Uterus (tissue), 4 donors: ENCODE data around the gene SEL1L3. TPM values are rescaled to one million over a fixed set of nuclear protein-coding genes. Genes with fewer than 3 reads are reported as not detected.

Source experiments
- DNase-seq, 2 donors: peaks; one replicate each; pipeline ENCODE4 v3.0.0-alpha.2; 2019 to 2020
- H3K27ac ChIP-seq, 2 donors: fragments of 200-600 bp; sonication (generic); 1 replicate in 1 of 2; 2 replicates in 1 of 2; pipeline ENCODE4 v1.5.1; 2016 to 2018
- H3K27me3 ChIP-seq, 2 donors: fragments of 200-600 bp; sonication (generic); one replicate each; pipeline ENCODE4 v1.5.1; 2018 to 2019; ENCODE audit warnings: control low read depth in 1 of 2
- H3K36me3 ChIP-seq, 2 donors: fragments of 200-600 bp; sonication (generic); one replicate each; pipeline ENCODE4 v1.5.1; 2019; ENCODE audit warnings: control low read depth in 1 of 2
- H3K4me1 ChIP-seq, 2 donors: fragments of 200-600 bp; sonication (generic); one replicate each; pipeline ENCODE4 v1.5.1; 2018 to 2019; ENCODE audit warnings: control low read depth in 1 of 2
- H3K4me3 ChIP-seq, 2 donors: fragments of 200-600 bp; sonication (generic); 1 replicate in 1 of 2; 2 replicates in 1 of 2; pipeline ENCODE4 v1.5.1; 2018 to 2019; ENCODE audit warnings: mild to moderate bottlenecking in 1 of 2
- H3K9me3 ChIP-seq, 2 donors: fragments of 200-600 bp; sonication (generic); one replicate each; pipeline ENCODE4 v1.5.1; 2019; ENCODE audit warnings: control low read depth in 1 of 2
- POLR2A ChIP-seq, 2 donors: fragments of 450-650 bp; IDR thresholded peaks; one replicate each; pipeline ENCODE4 v1.6.1; 2016; ENCODE audit warnings: antibody characterized with exemption in 2 of 2, mild to moderate bottlenecking in 1 of 2, moderate library complexity in 1 of 2
- intact Hi-C: fragments of 100-400 bp; cut with DNase I; formaldehyde crosslinking; loops from one replicate; pipeline ENCODE4 v1.15.1; 2023; ENCODE audit warnings: low total_unique reads
- total RNA-seq, 4 donors: library from RNA; depleted of rRNA in 3 of 4; stranded (reverse); fragments of >200 nt in 3 of 4; gene quantifications; one replicate each; pipeline versions ENCODE4 v1.1.0 to v1.2.4, GENCODE V29; 2014 to 2023
- TF ChIP-seq, protein P1 (sequence below), 4 experiments: fragments of 200-600 bp in 2 of 4; fragments of 450-650 bp in 2 of 4; sonication (generic) in 2 of 4; IDR thresholded peaks; one replicate each; pipeline ENCODE4 v1.5.1; 2016 to 2019; ENCODE audit warnings: antibody characterized with exemption in 4 of 4, mild to moderate bottlenecking in 2 of 4, moderate library complexity in 1 of 4
- donor health status: DM: yes; HTN: yes; CAD: no.

The SEL1L3 gene
- total RNA-seq, 4 donors from 2014 or later = 4.1 to 46.1 (median 21.2) TPM

DNA sequence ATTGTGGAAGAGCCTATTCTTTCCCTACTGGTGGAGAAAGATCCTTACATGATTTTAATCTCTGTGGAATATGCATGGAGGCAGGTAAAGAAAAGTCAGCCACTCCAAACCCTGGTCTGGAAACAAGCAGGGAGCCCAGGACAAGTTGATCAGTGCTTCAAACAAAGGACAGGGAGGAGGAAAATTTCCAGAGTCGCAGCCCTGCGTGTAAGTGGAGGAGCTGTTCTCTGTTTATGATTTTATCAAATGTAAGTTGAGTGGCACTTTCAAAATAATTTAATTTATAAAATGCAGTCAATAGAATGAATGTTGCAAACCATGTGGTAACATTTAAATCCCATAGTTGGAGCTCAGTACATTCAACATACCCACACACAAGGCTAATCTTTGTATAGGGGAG, 150.2 kb downstream of the SEL1L3 start:
- Histone ChIP-seq H3K27me3 (no peaks in the 10 kb centered on the region), H3K36me3 (no peaks in the 10 kb centered on the region), H3K27ac (no peak overlapping the region), H3K9me3 (no peaks in the 10 kb centered on the region), H3K4me1 (no peaks in the 10 kb centered on the region), H3K4me3 (no peak overlapping the region)
- intact Hi-C loops = no loop called here
- TF ChIP-seq POLR2A (IDR thresholded peaks at IDR 0.05) = no peak
- TF ChIP-seq, protein P1, sequence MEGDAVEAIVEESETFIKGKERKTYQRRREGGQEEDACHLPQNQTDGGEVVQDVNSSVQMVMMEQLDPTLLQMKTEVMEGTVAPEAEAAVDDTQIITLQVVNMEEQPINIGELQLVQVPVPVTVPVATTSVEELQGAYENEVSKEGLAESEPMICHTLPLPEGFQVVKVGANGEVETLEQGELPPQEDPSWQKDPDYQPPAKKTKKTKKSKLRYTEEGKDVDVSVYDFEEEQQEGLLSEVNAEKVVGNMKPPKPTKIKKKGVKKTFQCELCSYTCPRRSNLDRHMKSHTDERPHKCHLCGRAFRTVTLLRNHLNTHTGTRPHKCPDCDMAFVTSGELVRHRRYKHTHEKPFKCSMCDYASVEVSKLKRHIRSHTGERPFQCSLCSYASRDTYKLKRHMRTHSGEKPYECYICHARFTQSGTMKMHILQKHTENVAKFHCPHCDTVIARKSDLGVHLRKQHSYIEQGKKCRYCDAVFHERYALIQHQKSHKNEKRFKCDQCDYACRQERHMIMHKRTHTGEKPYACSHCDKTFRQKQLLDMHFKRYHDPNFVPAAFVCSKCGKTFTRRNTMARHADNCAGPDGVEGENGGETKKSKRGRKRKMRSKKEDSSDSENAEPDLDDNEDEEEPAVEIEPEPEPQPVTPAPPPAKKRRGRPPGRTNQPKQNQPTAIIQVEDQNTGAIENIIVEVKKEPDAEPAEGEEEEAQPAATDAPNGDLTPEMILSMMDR (IDR thresholded peaks at IDR 0.05) = no peak
- no peak for DNase-seq

DNA sequence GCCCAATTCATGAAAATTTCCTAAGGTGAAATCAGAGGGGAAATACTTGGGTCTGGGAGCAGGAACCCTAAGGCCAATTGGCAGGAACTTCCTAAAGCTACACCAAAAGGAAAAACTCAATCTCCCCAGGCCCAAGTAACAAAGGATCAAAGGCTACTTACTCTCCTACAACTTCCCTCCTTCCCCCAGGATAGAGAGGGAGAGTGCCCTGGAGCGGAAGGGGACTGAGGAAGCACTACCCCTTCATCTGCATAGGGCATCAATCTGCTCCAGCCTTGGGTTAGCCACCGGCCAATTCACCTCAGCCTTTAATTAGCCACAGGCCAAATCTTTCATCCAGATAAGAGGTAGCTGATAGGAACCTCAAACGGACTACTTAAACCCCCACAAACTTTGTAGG, 152.2 kb downstream of the SEL1L3 start:
- no peak overlapping the region for H3K27ac ChIP-seq
- intact Hi-C loops = no loop called here
- no peaks in the 10 kb centered on the region for H3K36me3 ChIP-seq
- H3K4me3 ChIP-seq = no peak overlapping the region
- no peak for TF ChIP-seq POLR2A (IDR thresholded peaks at IDR 0.05)
- TF ChIP-seq, protein P1 (IDR thresholded peaks at IDR 0.05) = no peak
- H3K27me3 ChIP-seq = no peaks in the 10 kb centered on the region
- no peaks in the 10 kb centered on the region for H3K4me1 ChIP-seq
- H3K9me3 ChIP-seq = no peaks in the 10 kb centered on the region
- no peak for DNase-seq

DNA sequence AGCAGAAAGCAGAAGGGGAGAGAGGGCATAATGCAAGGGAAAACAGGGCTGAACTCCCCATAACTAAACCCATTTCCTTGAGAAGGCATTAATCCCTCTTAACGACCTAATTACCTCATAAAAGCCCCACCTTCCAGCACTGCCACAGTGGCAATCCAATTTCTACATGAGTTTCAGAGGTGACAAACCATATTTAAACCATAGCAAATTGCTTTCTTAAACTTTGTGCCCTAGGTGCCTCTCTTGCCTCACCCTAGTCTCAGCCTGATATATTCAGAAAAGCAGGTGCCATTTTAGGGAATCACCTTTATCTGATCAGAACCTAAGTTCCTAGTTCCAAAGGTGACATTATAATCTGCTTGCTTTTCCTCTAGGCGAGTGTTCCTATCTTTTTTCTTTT, 158.3 kb downstream of the SEL1L3 start:
- H3K27me3 ChIP-seq = no peaks in the 10 kb centered on the region

DNA sequence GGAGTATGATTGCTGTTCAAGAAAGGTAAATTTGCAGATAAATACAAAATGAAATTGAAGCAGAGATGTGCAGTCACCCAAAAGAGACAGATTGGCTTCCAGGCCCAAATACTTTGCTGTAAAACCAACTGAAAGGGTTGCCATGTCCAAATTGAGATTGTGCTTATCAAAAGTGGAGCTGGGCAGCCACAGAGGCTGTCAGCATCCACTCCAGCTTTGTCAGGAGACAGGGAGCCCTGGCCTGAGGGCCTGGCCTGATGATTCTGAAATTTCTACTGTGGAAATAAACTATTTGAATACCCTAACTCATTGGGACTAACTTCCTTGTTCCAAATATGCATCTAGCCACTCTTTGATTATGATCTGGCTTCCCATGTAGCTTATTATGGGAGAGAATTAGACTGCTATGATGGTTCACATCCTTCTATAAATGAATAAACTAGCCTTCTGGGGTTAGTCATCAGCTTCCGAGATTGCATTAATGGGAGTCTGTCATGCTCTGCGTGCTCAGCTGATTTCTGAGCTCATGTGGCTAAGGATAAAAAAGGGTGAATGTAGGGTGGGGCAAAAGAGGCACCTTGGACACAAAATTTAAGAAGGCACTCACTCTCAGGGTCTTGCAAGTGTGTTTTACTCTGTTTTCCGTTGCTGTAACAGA, 158.9 kb downstream of the SEL1L3 start:
- no peak overlapping the region for H3K4me3 ChIP-seq
- intact Hi-C loops = no loop called here
- H3K27me3 ChIP-seq = no peaks in the 10 kb centered on the region
- H3K4me1 ChIP-seq = no peaks in the 10 kb centered on the region
- no peak for DNase-seq
- TF ChIP-seq, protein P1 (IDR thresholded peaks at IDR 0.05) = no peak
- TF ChIP-seq POLR2A (IDR thresholded peaks at IDR 0.05) = no peak
- H3K36me3 ChIP-seq = no peaks in the 10 kb centered on the region
- no peaks in the 10 kb centered on the region for H3K9me3 ChIP-seq
- H3K27ac ChIP-seq = no peak overlapping the region

More for the DNA sequence above, 158.3 kb downstream of the SEL1L3 start:
- DNase-seq = no peak
- TF ChIP-seq POLR2A (IDR thresholded peaks at IDR 0.05) = no peak
- TF ChIP-seq, protein P1 (IDR thresholded peaks at IDR 0.05) = no peak
- H3K27ac ChIP-seq = no peak overlapping the region
- H3K9me3 ChIP-seq = no peaks in the 10 kb centered on the region
- no peak overlapping the region for H3K4me3 ChIP-seq
- intact Hi-C loops = no loop called here
- no peaks in the 10 kb centered on the region for H3K36me3 ChIP-seq
- H3K4me1 ChIP-seq = no peaks in the 10 kb centered on the region

DNA sequence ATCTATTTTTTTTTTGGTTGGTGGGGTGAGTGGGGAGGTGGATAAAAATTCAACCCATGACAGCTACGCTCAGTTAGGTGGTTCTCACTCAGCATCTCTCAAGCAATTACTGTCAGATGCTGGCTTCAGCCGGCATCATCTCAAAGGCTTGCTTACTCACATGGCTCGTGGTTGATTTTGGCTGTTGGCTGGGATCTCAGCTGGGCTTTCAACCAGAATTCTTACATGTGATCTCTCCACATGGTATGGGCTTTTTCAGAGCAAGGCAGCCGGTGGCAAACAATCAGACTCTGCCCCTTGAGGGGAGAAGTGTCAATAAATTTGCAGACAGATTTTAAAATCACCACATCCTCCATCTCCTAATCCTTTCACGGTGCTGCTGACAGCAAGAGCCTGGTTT, 159.9 kb downstream of the SEL1L3 start:
- no peak overlapping the region for H3K27ac ChIP-seq
- H3K27me3 ChIP-seq = no peaks in the 10 kb centered on the region
- intact Hi-C loops = no loop called here
- no peaks in the 10 kb centered on the region for H3K4me1 ChIP-seq
- no peaks in the 10 kb centered on the region for H3K9me3 ChIP-seq
- no peak for DNase-seq
- TF ChIP-seq, protein P1 (IDR thresholded peaks at IDR 0.05) = no peak
- TF ChIP-seq POLR2A (IDR thresholded peaks at IDR 0.05) = no peak
- no peak overlapping the region for H3K4me3 ChIP-seq
- H3K36me3 ChIP-seq = no peaks in the 10 kb centered on the region
